CD4-positive, alpha-beta T cell treated with Interleukin-15 for 4 hours (primary cell): ENCODE results near the gene XIRP2.

ENCODE experiments used
- DNase-seq: peaks from one replicate; pipeline ENCODE4 v3.0.0-alpha.2; 2020; ENCODE audit warnings: low spot score

XIRP2 gene

GRCh38 chr2:167292430-167293171 is 404.3 kb downstream of the XIRP2 start, which contains the start of gene B3GALT1:
Gene B3GALT1, plus strand, starts transcription at chr2:167293001.
- DNase-seq = peak; percentile 25

- DNase-seq = no peak
These were observed 405.0 kb downstream of the XIRP2 start for GRCh38 chr2:167293172-167293781.

- DNase-seq = no peak
These were observed 405.9 kb downstream of the XIRP2 start for GRCh38 chr2:167293943-167294775.

- no peak for DNase-seq
These were observed 406.5 kb downstream of the XIRP2 start for GRCh38 chr2:167294776-167295140.

GRCh38 chr2:167297292-167297691 is 409.0 kb downstream of the XIRP2 start:
- no peak for DNase-seq

- no peak for DNase-seq
These were observed 409.7 kb downstream of the XIRP2 start for GRCh38 chr2:167298017-167298416.
